GM18499 (cell line): ENCODE results near the gene GUCY1B1.

ENCODE experiments used
- ATAC-seq: cut with Tn5 transposase; IDR thresholded peaks from one replicate; pipeline ENCODE4 v1.9.1; 2021; ENCODE audit warnings: moderate number of reproducible peaks; ENCODE audit not compliant: insufficient read depth, unreplicated experiment

GUCY1B1 gene

DNA sequence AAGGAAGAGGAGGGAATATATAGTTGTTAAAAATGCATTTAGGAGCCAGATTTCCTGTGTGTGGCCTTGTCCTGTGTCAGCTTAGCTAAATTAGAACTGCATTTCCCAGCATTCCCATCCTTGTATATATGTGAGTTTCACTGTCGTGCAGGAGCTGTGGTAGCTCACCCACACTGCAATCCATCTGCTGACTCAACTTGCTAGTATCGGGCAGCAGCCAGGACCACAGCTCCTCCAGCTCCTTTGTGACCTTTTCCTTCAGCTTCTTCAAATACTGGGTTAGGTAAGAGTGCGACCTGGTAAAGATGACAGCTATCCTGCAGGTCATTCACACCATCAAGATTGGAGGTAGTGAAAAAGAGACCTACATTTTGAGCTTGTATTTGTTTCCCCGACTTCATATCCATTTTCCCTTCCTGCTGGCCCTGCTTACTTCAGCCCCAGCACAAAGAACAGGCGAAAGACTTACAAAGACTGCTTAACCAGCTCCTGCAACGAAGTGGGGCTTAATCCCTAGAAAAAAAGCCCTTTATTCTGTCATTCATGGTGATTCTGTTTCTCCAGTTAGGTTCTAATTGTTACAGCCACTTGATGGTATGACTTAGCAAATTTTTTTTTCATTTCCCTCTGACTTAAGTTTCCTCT is 95.9 kb downstream of the GUCY1B1 start:
- no peak for ATAC-seq

DNA sequence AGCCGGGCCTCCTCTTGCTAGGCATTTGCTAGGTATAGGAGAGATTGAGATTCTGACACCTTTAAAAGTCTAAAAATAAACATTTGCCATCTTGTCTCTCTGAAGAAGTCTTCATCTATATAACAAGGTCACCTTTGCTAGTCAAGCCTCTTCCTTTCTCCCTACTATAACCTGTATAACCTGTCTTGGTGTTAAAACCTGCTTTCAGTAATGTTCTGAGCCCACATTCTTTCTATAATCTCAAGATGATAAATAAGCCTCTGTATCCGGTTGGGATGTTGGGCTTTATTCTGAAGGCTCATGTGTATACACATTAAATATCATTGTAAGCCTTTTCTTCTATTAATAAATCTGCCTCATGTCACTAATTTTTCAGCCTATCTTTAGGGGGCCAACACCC is 97.1 kb downstream of the GUCY1B1 start:
- ATAC-seq, result no peak
